ENCODE results near the gene AGO4. TPM values are rescaled to one million over a fixed set of nuclear protein-coding genes. Genes with fewer than 3 reads are reported as not detected.

Gene AGO4
- total RNA-seq, 4 donors from 2014 or later, result 8.3 to 44.2 (median 18.6) TPM

DNA sequence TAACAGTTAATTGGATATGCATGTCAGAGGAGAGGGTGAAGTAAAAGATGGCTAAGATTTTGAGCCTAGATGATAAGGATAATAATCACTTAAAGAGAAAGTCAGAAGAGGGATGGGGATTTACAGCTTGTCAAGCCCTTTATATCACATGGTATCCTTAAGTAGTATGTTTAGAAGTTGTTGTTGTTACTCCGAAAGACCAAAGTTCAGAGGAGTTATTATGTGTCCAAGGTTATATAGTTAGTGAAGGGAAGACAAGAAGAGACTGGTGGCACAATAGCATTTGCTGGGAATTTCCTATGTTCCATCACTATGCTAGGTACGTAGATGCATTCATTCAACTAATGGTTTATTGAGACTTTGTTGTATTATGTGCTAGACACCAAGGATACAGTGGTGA, 44.4 kb downstream of the AGO4 start:
- peak overlapping the region in 1 of 4 donors; percentile 14 for H3K27ac ChIP-seq
- peaks cover 0 to 45% (median 4%) of the 10 kb centered on the region in 3 donors for H3K36me3 ChIP-seq
- H3K4me3 ChIP-seq, result no peak overlapping the region
- TF ChIP-seq, protein P1, sequence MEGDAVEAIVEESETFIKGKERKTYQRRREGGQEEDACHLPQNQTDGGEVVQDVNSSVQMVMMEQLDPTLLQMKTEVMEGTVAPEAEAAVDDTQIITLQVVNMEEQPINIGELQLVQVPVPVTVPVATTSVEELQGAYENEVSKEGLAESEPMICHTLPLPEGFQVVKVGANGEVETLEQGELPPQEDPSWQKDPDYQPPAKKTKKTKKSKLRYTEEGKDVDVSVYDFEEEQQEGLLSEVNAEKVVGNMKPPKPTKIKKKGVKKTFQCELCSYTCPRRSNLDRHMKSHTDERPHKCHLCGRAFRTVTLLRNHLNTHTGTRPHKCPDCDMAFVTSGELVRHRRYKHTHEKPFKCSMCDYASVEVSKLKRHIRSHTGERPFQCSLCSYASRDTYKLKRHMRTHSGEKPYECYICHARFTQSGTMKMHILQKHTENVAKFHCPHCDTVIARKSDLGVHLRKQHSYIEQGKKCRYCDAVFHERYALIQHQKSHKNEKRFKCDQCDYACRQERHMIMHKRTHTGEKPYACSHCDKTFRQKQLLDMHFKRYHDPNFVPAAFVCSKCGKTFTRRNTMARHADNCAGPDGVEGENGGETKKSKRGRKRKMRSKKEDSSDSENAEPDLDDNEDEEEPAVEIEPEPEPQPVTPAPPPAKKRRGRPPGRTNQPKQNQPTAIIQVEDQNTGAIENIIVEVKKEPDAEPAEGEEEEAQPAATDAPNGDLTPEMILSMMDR (IDR thresholded peaks at IDR 0.05), result no peak
- TF ChIP-seq POLR2A (IDR thresholded peaks at IDR 0.05), result no peak
- H3K27me3 ChIP-seq, result no peaks in the 10 kb centered on the region
- no peak for DNase-seq
- peaks cover 0 to 16% (median 0%) of the 10 kb centered on the region in 4 donors for H3K4me1 ChIP-seq
- H3K9me3 ChIP-seq, result no peaks in the 10 kb centered on the region

DNA sequence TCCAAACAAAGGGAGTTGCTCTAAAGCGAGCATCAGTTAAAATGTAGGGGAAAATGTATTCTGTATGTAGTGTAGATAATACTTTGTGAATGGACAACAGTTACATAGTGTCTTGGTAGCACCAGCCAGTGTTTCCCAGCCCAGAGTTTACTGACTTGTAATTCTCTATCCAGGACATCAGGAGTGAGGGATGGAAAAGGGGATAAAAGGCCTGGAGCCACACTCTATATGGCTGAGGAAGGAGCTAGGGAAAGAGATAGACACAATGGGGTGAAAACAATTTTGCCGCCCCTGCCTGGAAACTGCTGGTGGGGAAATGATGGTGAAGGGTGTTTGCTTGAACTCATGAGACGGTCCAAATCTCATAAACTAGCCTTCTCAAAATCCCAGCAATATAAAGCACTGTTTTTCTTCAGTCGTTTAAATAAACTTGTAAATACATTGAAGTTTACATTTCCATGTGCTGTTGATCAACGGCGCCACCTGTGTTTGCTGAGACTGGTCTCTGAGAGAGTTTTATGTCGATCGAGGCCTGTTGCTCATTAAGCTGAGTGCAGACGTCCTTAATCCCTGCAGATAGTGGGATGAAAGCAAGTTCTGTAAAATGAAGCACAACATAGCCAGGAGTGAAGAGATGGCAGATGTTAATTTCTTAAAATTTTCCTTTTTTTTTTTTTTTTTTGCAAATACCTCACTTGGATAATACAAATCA, 47.3 kb downstream of the AGO4 start:
- no peaks in the 10 kb centered on the region for H3K27me3 ChIP-seq
- TF ChIP-seq, protein P1 (IDR thresholded peaks at IDR 0.05), result no peak
- no peak for TF ChIP-seq POLR2A (IDR thresholded peaks at IDR 0.05)
- no peaks in the 10 kb centered on the region for H3K9me3 ChIP-seq
- no peak overlapping the region for H3K27ac ChIP-seq
- no peak for DNase-seq
- peaks cover 0 to 16% (median 0%) of the 10 kb centered on the region in 4 donors for H3K4me1 ChIP-seq
- H3K36me3 ChIP-seq, result peaks cover 0 to 43% (median 4%) of the 10 kb centered on the region in 3 donors
- H3K4me3 ChIP-seq, result no peak overlapping the region

DNA sequence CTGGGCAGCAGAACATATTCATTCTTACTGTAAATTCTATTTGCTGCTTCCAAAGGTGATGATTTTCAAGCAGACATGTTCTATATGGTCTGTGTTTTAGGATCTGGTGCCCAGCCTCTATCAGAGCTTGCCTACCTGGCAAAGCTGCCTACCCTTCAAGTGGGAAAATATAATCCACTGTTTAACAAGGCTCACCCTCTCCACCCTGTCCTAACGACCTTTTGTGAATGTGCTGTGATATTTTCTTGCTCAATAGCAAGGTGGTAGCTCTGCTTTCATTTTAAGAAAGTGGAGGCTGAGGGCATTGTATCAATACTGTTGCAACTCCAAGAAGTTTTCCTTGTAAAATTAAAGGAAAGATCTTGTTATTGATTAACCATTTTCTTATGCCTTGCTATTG, 49.1 kb downstream of the AGO4 start:
- no peak for DNase-seq
- Histone ChIP-seq H3K27ac (no peak overlapping the region), H3K9me3 (no peaks in the 10 kb centered on the region), H3K27me3 (no peaks in the 10 kb centered on the region), H3K4me3 (no peak overlapping the region), H3K4me1 (peaks cover 0 to 3% (median 0%) of the 10 kb centered on the region in 4 donors), H3K36me3 (peaks cover 0 to 26% (median 4%) of the 10 kb centered on the region in 3 donors)
- no peak for TF ChIP-seq POLR2A (IDR thresholded peaks at IDR 0.05)
- TF ChIP-seq, protein P1 (IDR thresholded peaks at IDR 0.05), result no peak

DNA sequence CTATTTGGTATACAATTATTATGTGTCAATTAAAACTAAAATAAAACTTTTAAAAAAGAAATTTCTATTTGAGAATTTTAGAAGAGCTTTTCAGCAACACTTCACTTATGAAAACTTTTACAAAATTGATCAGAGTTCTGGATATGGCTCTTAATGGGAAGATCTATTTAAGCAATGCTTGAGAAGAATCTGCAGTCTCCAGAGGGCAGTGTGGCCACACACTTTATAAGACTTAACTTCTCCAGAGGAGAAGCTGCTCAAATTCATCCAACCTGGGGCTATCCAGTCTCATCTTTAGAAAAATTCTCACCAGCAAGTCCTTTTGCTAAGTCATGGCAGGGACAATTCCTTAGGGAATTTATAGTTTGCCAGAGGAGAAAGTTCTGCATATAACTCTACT, 50.0 kb downstream of the AGO4 start:
- no peaks in the 10 kb centered on the region for H3K9me3 ChIP-seq
- TF ChIP-seq POLR2A (IDR thresholded peaks at IDR 0.05), result no peak
- TF ChIP-seq, protein P1 (IDR thresholded peaks at IDR 0.05), result peak in 3 of 6 experiments; percentile 35 to 47 (median 37)
- no peak overlapping the region for H3K27ac ChIP-seq
- H3K27me3 ChIP-seq, result no peaks in the 10 kb centered on the region
- H3K4me1 ChIP-seq, result no peaks in the 10 kb centered on the region
- no peak overlapping the region for H3K4me3 ChIP-seq
- H3K36me3 ChIP-seq, result peaks cover 0 to 26% (median 4%) of the 10 kb centered on the region in 3 donors
- DNase-seq, result no peak

DNA sequence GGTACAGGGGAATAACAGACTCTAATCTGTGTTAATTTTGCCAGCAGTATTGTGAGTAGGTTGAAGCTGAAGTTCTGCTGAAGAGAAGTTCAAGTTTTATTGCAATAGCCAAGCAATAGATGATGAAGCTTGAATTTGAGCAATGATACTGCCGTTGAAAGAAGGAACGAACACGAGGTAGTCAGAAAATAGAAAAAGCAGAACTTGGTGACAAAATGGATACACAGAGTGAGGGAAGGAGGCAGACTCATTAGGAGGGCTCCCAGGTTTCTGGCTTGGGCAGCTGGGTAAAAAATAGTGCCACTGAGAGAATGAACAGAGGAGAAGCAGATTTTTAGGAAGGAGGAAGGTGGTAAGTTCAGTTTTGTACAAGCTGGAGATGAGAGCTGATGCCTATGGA, 52.9 kb downstream of the AGO4 start:
- DNase-seq, result no peak
- Histone ChIP-seq H3K4me1 (no peaks in the 10 kb centered on the region), H3K9me3 (no peaks in the 10 kb centered on the region), H3K27me3 (no peaks in the 10 kb centered on the region), H3K36me3 (peaks cover 0 to 2% (median 0%) of the 10 kb centered on the region in 3 donors), H3K27ac (no peak overlapping the region), H3K4me3 (no peak overlapping the region)
- TF ChIP-seq, protein P1 (IDR thresholded peaks at IDR 0.05), result no peak
- no peak for TF ChIP-seq POLR2A (IDR thresholded peaks at IDR 0.05)

Data from Peyer's patch (tissue), 4 donors.